Fibroblast of gingiva (primary cell): ENCODE results near the gene SBK1.
"Not testable (repeated sequence)": the region's sequence is repeated elsewhere in the genome, so short reads cannot be mapped to it uniquely, and the experiment has no call there.

Experiments used
- DNase-seq: peaks from one replicate; pipeline ENCODE4 v3.0.0-alpha.2; 2011; ENCODE audit warnings: low read depth

SBK1 gene

DNA sequence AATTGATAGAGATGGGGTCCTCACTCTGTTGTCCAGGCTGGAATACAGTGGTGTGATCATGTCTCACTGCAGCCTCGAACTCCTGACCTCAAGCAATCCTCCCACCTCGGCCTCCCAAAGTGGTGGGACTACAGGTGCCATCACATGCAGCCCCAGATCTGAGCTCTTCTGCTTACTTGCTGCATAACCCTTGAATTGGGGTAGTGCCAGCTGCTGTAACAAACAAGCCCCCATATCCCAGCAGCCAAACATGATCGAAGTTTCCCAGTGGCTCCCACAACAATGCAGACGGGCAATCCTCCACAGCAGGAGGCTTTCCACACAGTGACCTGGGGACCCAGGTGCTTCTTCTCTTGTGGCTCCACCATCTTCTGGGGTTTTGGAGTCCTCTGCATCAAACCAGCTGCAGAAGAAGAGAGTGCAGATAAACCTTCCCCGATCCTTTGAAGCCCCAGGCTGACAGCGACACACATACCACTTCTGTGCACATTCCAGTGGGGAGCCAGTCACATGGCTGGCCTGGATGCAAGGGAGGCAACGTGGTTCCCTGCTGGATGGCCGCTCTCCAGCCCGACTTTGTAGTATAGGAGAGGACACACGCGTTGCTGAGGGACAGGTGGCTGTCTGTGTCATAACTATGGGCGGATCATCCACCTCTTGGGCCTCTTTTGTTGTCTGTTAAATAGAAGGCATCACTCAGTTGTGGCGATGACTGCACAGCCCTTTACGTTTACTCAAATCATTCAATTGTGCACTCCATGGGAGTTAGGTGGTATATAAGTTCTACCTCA is 16.7 kb downstream of the SBK1 start:
- DNase-seq: no peak

DNA sequence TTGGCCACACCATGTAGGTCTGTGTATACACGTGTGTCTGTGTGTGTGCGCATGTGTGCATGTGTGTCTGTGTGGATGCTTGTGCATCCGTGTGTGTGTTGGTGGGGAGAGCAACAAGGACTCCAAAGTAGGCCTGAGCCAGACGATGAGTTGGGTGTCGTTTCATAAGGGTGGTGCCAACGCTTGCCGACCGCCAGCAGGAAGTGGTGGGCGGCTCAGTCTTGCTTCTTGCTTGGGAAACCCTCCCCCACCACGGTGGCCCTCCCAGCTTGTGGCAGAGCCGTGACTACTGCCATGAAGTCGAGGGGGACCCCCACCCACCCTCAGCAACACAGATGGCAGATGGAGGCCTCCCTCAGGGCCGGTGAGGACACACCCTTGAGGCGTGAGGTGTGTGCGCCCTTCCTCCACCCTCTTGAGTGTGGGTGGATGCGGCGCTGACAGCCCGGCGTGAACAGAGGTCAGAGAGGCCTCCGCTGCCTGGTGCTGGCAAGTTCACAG is 17.5 kb downstream of the SBK1 start:
- DNase-seq: no peak

- no peak for DNase-seq
Measured at GRCh38 chr16:28310796-28311195, 18.5 kb downstream of the SBK1 start.

DNA sequence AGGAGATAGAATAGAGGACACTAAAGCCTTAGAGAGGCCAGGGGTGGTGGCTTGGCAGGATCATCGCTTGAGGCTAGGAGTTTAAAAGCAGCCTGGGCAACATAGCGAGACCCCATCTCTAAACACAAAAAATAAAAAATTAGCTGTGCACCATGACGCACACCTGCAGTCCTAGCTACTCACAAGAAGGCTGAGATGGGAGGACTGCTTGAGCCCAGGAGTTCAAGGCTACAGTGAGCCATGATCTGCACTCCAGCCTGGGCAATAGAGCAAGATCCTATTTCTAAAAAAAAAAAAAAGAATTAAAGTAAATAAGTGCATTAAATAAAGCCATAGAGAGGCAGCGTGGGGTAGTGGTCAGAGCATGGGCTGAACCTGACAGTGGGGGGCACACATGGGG is 19.1 kb downstream of the SBK1 start:
- DNase-seq: no peak

DNA sequence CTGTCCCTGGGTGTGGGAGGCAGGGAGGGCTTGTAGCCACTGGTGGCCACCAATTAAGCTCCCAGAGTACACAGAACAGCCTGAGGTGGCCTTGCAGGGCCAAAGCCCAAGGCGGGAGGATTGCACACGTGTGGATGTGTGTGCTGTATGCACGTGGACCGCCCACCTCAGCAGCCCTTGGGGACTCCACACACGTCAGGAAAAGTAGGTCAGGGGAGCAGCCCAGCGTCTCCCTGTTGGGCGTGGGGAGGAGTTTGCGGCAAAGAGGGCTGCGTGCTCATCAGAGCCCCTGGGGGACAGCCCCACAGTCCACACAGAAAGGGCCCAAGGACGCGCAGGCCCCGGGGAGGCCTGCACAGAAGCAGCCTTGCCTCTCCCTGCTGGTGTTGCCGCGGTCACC is 19.6 kb downstream of the SBK1 start:
- DNase-seq: no peak

- no peak for DNase-seq
Measured at GRCh38 chr16:28312327-28312726, 20.0 kb downstream of the SBK1 start.

DNA sequence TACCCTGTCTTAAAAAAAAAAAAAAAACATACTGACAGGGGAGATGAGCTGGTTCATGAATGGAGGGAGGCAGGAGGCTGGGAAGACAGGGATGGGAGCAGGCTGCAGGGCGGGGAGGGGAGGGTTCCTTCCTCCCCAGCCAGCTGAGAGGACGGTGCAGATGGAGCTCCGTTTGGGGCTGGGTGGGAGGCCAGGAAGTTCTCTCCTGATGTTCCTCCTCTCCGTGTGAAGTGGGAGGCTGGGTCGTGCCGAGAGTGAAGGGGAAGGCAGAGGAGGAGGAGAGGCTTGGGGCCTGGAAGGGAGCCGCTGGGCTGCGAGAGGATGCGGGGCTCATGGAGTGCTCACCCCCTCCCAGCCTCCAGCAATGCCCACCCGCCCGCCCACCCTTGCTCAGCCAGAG is 21.3 kb downstream of the SBK1 start:
- DNase-seq: no peak

DNA sequence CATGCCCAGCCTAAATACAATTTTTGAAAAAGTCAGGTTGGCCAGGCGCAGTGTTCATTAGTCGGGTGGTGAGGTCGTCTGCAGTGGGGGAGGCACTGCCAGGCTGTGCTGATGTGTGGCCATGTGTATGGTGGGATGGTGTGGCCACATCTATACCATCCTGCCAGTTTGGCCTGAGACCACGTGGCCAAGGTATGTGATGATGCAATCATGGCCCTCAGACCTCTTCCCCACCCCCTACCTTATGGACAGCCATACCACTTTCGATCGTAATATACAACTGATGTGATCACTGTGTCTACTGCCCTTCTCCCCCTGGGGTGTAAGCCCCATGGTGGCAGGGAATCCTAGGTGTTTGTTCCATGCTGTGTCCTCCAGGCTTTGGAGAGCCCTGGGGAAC is 23.7 kb downstream of the SBK1 start:
- DNase-seq: no peak

- DNase-seq: peak; percentile 16
Measured at GRCh38 chr16:28317040-28317880, 24.9 kb downstream of the SBK1 start.

GRCh38 chr16:28318042-28318744 is 25.9 kb downstream of the SBK1 start:
- no peak for DNase-seq

- DNase-seq: no peak
Measured at GRCh38 chr16:28319476-28320022, 27.2 kb downstream of the SBK1 start.

DNA sequence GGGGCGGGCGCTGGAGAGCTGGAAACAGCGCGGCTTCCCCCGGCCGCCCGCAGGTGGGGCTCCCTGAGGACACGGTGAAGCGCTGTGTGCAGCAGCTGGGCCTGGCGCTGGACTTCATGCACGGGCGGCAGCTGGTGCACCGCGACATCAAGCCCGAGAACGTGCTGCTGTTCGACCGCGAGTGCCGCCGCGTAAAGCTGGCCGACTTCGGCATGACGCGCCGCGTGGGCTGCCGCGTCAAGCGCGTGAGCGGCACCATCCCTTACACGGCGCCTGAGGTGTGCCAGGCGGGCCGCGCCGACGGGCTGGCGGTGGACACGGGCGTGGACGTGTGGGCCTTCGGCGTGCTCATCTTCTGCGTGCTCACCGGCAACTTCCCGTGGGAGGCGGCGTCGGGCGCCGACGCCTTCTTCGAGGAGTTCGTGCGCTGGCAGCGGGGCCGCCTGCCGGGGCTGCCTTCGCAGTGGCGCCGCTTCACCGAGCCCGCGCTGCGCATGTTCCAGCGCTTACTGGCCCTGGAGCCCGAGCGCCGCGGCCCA is 27.8 kb downstream of the SBK1 start:
- no peak for DNase-seq

GRCh38 chr16:28320741-28321140 is 28.4 kb downstream of the SBK1 start:
- DNase-seq: no peak

DNA sequence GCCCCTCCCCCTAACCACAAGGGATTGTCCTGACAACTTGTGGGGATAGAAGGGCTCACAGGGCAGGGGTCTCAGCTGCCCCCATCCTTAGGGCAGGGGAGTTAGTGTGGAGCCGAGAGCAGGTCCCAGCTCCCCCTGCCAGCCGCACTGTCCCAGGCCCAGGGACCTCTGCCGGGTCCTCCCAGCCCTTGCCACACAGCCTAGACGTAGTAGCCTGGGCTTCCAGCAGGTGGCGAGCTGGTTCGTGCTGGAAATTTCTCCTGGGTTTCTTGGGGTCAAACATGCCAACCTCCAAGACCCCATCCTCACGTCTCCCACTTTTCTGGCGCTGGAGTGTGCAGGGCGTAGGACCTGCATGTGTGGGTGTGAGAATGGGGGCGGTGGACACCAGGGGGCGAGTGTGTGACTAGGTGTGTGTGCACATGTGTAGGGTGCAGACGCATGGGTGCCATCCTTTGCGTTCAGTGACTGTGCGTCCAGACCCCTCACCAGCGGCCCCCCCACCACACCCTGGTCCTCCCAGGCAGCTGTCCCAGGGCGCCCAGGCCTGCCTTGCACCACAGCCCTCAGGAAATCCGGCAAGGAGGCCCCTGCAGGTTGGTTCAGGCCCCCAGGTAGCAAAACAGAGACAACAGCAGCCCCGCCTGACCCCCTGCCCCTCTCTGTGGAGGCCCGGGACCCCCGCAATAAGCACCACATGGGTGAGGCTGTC is 29.5 kb downstream of the SBK1 start:
- DNase-seq: no peak

GRCh38 chr16:28324235-28324886 is 32.0 kb downstream of the SBK1 start:
- DNase-seq: no peak

- DNase-seq: no peak
Measured at GRCh38 chr16:28324887-28325279, 32.6 kb downstream of the SBK1 start.

DNA sequence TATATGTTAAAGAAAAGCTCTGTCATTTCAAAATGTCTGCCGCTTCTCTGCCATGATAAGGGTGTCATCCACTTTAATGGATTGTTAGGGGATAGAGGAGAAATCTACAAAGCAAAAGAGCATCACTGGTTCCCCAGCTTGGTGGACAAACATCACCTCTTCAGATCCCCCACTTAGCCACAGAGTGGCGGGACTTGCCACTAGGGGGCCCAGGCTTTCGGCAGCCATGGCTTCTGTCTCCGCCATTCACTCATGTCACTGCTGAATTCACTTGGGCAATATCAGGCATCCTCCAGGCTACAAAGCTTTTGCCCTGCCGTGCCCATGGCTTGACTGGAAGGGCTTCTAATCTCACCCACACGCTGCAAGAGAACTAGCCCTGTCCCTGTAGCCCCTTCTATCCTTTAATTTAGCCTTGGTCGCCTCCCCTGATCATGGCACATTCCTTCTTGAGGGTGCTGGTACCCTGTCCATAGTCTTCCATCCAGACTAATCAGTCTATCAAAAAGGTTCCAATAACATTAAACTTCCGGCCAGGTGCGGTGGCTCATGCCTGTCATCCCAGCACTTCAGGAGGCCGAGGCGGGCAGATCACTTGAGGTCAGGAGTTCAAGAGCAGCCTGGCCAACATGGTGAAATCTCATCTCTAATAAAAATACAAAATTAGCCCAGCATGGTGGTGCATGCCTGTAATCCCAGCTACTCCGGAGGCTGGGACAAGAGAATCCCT is 34.7 kb downstream of the SBK1 start:
- DNase-seq: peak; percentile 32

DNA sequence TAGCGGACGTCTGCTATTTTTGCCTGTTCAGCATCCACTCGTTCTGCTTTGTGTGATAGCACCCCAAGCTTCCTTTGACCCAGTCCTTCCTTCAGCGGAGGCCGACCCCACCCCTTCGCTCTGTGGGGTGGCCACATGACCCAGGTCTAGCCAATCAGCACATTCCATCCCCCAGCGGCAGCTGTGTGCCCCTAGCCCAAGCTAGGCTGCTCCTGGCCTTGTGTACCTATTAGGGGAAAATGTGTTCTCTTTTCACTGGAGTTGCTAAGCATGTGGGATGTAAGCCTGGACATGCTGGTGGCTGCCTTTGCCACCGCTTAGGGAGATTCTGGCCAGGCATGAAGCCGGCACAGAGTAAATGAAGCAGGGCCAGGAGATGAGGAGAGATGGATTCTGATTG is 37.9 kb downstream of the SBK1 start:
- DNase-seq: not testable (repeated sequence)

DNA sequence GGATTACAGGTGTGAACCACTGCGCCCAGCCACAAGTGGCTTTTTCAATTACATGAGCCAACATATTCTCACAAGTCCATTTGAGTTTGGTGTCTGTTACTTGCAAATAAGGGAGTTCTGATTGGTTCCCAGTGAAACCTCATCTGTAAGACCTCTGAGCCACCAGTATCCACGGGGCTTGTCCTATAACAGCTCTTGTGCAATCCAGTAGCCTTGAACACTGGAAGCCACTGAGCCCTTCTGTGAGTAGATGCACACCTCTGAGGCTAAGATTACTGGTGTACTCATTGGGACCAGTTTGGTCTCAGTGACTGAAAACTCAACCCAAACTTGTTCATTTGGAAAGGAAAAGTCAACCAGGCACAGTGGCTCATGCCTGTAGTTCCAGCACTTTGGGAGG is 38.7 kb downstream of the SBK1 start:
- DNase-seq: not testable (repeated sequence)

- DNase-seq: not testable (repeated sequence)
Measured at GRCh38 chr16:28332632-28333031, 40.3 kb downstream of the SBK1 start.
